ENCODE results near the gene OR56A5. TPM values are rescaled to one million over a fixed set of nuclear protein-coding genes. Genes with fewer than 3 reads are reported as not detected.
A peak's percentile ranks its signal among the peaks of the same experiment; 100 is the strongest.

OR56A5 gene
- polyA plus RNA-seq, 3 donors, result not detected

DNA sequence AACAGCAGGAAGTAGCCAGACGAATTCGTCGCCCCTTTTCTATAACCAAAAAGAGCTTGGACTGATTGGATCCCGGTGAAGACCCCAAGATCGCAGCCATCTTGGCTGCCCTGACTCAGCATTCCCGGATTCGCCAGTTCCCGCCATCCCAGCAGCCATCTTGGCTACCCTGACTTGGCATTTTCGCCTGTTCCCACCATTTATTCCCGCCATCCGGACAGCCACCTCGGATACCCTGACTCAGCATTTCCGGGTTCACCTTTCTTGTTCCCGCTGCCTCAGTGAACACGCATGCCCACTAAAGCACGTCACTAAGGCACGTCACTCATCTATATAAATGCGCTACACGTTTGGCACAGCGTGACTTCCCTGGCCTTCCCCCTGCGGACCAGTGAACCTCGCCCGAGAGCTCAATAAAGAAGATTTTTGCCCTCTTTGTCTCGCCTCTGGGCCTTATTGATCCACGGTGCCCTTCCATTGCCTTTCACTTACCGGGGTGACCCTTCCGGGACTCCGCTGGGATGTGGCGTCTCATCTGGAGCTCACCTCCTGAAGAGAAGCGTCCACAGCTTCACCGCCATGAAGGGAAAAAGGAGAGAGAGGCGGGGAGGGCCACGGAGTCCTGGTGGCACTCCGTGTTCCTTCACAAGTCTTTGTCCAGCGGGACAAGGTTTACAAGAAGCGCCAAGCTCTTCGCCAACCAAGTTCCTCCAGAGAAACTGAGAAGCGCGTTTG is 30.3 kb downstream of the OR56A5 start:
- no peak overlapping the region for H3K9ac ChIP-seq (ENCODE audit: insufficient read depth, low read length, poor library complexity, severe bottlenecking)
- no peak overlapping the region for H3K27ac ChIP-seq (ENCODE audit: low read depth in 1 of 2, low read length in 2 of 2)
- Mint-ChIP-seq H3K27me3 (ENCODE audit: low read depth in 3 of 3) (no peaks in the 10 kb centered on the region), H3K9me3 (peaks cover 23 to 52% (median 44%) of the 10 kb centered on the region in 7 donors), H3K27ac (no peak overlapping the region), H3K4me1 (no peaks in the 10 kb centered on the region), H3K4me3 (peak overlapping the region in 1 of 2 donors; percentile 24), H3K36me3 (no peaks in the 10 kb centered on the region)
- H3K9me3 ChIP-seq (replicated peaks in 1 of 2; ENCODE audit: control insufficient read depth in 1 of 2, insufficient read depth in 1 of 2, low read length in 2 of 2), result peaks cover 38 to 49% of the 10 kb centered on the region in 2 donors
- H3K36me3 ChIP-seq (replicated peaks in 1 of 2; ENCODE audit: control insufficient read depth in 1 of 2, insufficient read depth in 2 of 2, low read length in 2 of 2), result no peaks in the 10 kb centered on the region
- no peaks in the 10 kb centered on the region for H3K4me1 ChIP-seq (ENCODE audit: control insufficient read depth in 1 of 2, insufficient read depth in 2 of 2, low read length in 2 of 2)
- H3K4me2 ChIP-seq (replicated peaks; ENCODE audit: extremely low read depth, low read length, poor library complexity, severe bottlenecking), result no peak overlapping the region
- TF ChIP-seq, protein P1, sequence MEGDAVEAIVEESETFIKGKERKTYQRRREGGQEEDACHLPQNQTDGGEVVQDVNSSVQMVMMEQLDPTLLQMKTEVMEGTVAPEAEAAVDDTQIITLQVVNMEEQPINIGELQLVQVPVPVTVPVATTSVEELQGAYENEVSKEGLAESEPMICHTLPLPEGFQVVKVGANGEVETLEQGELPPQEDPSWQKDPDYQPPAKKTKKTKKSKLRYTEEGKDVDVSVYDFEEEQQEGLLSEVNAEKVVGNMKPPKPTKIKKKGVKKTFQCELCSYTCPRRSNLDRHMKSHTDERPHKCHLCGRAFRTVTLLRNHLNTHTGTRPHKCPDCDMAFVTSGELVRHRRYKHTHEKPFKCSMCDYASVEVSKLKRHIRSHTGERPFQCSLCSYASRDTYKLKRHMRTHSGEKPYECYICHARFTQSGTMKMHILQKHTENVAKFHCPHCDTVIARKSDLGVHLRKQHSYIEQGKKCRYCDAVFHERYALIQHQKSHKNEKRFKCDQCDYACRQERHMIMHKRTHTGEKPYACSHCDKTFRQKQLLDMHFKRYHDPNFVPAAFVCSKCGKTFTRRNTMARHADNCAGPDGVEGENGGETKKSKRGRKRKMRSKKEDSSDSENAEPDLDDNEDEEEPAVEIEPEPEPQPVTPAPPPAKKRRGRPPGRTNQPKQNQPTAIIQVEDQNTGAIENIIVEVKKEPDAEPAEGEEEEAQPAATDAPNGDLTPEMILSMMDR (IDR thresholded peaks at IDR 0.05), result no peak
- H2AFZ ChIP-seq (ENCODE audit: insufficient read depth, low read depth, low read length, poor library complexity, severe bottlenecking), result no peak overlapping the region
- no peak for DNase-seq
- no peak overlapping the region for H3K4me3 ChIP-seq (replicated peaks in 1 of 3; ENCODE audit: low read depth in 2 of 3, low read length in 3 of 3)
- no peaks in the 10 kb centered on the region for H3K79me2 ChIP-seq (ENCODE audit: insufficient read depth, low read length)
- no peaks in the 10 kb centered on the region for H3K27me3 ChIP-seq (ENCODE audit: control insufficient read depth in 2 of 2, insufficient read depth in 2 of 2, low read length in 2 of 2)
- intact Hi-C loops (cut with micrococcal nuclease), result no loop called here
- H4K20me1 ChIP-seq (ENCODE audit: insufficient read depth, low read length), result no peaks in the 10 kb centered on the region
- WGBS (ENCODE audit: insufficient coverage), result 95% methylated on average over 29 of the region's 39 CpGs

DNA sequence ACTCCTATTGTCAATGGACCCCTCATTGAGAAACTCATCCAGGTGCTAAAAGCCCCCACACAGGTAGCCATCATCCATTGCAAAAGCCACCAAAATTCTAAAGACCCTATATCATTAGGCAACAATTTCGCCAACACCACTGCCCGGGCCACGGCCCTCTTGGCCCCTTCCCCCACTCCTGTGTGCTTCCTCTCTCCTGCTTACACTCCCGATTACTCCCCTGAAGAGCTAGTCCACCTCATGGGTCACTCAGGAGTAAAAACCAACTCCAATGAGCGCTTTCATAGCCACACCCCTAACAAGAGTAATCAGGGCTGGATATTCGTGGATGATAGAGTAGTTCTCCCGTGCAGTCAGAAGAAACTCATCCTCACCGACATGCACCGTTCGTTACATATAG is 35.2 kb downstream of the OR56A5 start:
- no peak overlapping the region for H3K9ac ChIP-seq (ENCODE audit: insufficient read depth, low read length, poor library complexity, severe bottlenecking)
- H3K4me3 ChIP-seq (replicated peaks in 1 of 3; ENCODE audit: low read depth in 2 of 3, low read length in 3 of 3), result no peak overlapping the region
- TF ChIP-seq, protein P1 (IDR thresholded peaks at IDR 0.05), result no peak
- H4K20me1 ChIP-seq (ENCODE audit: insufficient read depth, low read length), result no peaks in the 10 kb centered on the region
- H3K27ac ChIP-seq (ENCODE audit: low read depth in 1 of 2, low read length in 2 of 2), result no peak overlapping the region
- Mint-ChIP-seq H3K27ac (no peak overlapping the region), H3K4me1 (no peaks in the 10 kb centered on the region), H3K4me3 (no peak overlapping the region), H3K9me3 (peaks cover 52 to 85% (median 69%) of the 10 kb centered on the region in 7 donors), H3K27me3 (ENCODE audit: low read depth in 3 of 3) (no peaks in the 10 kb centered on the region), H3K36me3 (no peaks in the 10 kb centered on the region)
- no peaks in the 10 kb centered on the region for H3K36me3 ChIP-seq (replicated peaks in 1 of 2; ENCODE audit: control insufficient read depth in 1 of 2, insufficient read depth in 2 of 2, low read length in 2 of 2)
- H3K4me2 ChIP-seq (replicated peaks; ENCODE audit: extremely low read depth, low read length, poor library complexity, severe bottlenecking), result no peak overlapping the region
- no peaks in the 10 kb centered on the region for H3K4me1 ChIP-seq (ENCODE audit: control insufficient read depth in 1 of 2, insufficient read depth in 2 of 2, low read length in 2 of 2)
- intact Hi-C loops (cut with micrococcal nuclease), result no loop called here
- DNase-seq, result no peak
- no peaks in the 10 kb centered on the region for H3K79me2 ChIP-seq (ENCODE audit: insufficient read depth, low read length)
- WGBS (ENCODE audit: insufficient coverage), result 97% methylated on average over 7 of the region's 10 CpGs
- H3K27me3 ChIP-seq (ENCODE audit: control insufficient read depth in 2 of 2, insufficient read depth in 2 of 2, low read length in 2 of 2), result no peaks in the 10 kb centered on the region
- H3K9me3 ChIP-seq (replicated peaks in 1 of 2; ENCODE audit: control insufficient read depth in 1 of 2, insufficient read depth in 1 of 2, low read length in 2 of 2), result peaks cover 51 to 84% of the 10 kb centered on the region in 2 donors
- no peak overlapping the region for H2AFZ ChIP-seq (ENCODE audit: insufficient read depth, low read depth, low read length, poor library complexity, severe bottlenecking)

All from CD14-positive monocyte (primary cell).